Measurements from ENCODE around the gene LNX2. TPM values are rescaled to one million over a fixed set of nuclear protein-coding genes. Genes with fewer than 3 reads are reported as not detected.

LNX2 gene
- total and polyA plus RNA-seq, 2 of the 4 experiments (the other 2 are of a cell fraction): 3.1 to 7.2 TPM

GRCh38 chr13:27533155-27533643, 87.1 kb downstream of the LNX2 start:
- no peak overlapping the region for H3K23ac ChIP-seq (ENCODE audit: low read depth, low read length)
- WGBS, 2 experiments (ENCODE audit: extremely low coverage in 2 of 2, insufficient read length in 1 of 2): 9% methylated on average over 13 of the region's 19 CpGs; no CpG with 5 or more reads in 1 of the 2 experiments
- peak; percentile 100 for ATAC-seq (ENCODE audit: low read depth)
- H2BK20ac ChIP-seq (ENCODE audit: low read depth, low read length): no peak overlapping the region
- no peak overlapping the region for H3K4me3 ChIP-seq (ENCODE audit: insufficient read depth, low read depth, low read length)
- no peaks in the 10 kb centered on the region for H3K79me1 ChIP-seq (ENCODE audit: low read depth in 1 of 2, low read length in 2 of 2)
- H4K20me1 ChIP-seq (ENCODE audit: insufficient read depth, low read length): no peaks in the 10 kb centered on the region
- H3K4ac ChIP-seq (ENCODE audit: low read depth, low read length): no peak overlapping the region
- H3K4me2 ChIP-seq (ENCODE audit: low read depth, low read length): peak overlapping the region; percentile 65
- H3K56ac ChIP-seq (ENCODE audit: extremely low read depth, insufficient read depth, low read length): no peak overlapping the region
- peak overlapping the region; percentile 92 for H2AFZ ChIP-seq (replicated peaks; ENCODE audit: low read length, poor library complexity)
- H3K14ac ChIP-seq (replicated peaks; ENCODE audit: low read depth, low read length): no peak overlapping the region
- H2AK9ac ChIP-seq (replicated peaks; ENCODE audit: low read depth, low read length, poor library complexity): no peak overlapping the region
- intact Hi-C loops (cut with micrococcal nuclease) (loop anchor here (1.0 to 10.0 kb wide), 6 partner anchors 87 to 449 kb away; partner anchors contain the start of genes GSX1 and LNX2), in situ Hi-C loops (cut with MboI; ENCODE audit: low sequenced_read_pairs) (loop anchor here (25.0 kb wide), 1 partner anchor 454 kb away; the partner anchor contains the start of gene URAD), dilution Hi-C loops (cut with HindIII; ENCODE audit: low sequenced_read_pairs, unreplicated experiment) (no loop called here)
- H3K36me3 ChIP-seq (ENCODE audit: control insufficient read depth, insufficient read depth, low read length): no peaks in the 10 kb centered on the region
- no peaks in the 10 kb centered on the region for H3K4me1 ChIP-seq (ENCODE audit: control insufficient read depth, insufficient read depth, low read length)
- H3K27me3 ChIP-seq (ENCODE audit: control insufficient read depth, insufficient read depth, low read length): peaks cover 4% of the 10 kb centered on the region
- peaks cover 3% of the 10 kb centered on the region; the same call in 1 of the 2 replicates for H3K9me3 ChIP-seq (ENCODE audit: control insufficient read depth, insufficient read depth, low read length)
- no peak overlapping the region for H2AK5ac ChIP-seq (ENCODE audit: low read depth, low read length)
- H3K9ac ChIP-seq (ENCODE audit: low read depth, low read length): no peak overlapping the region
- no peak overlapping the region for H4K91ac ChIP-seq (ENCODE audit: insufficient read depth, low read depth, low read length)
- TF ChIP-seq POLR2A (IDR thresholded peaks at IDR 0.05; ENCODE audit: low read depth, low read length): 0 out of 2 replicates have a peak, but pooled peaks have one; percentile 32
- no peak for TF ChIP-seq BHLHE40 (IDR thresholded peaks at IDR 0.05; ENCODE audit: low read depth, low read length)
- no peak for TF ChIP-seq MAZ (IDR thresholded peaks at IDR 0.05; ENCODE audit: borderline replicate concordance, low read depth, low read length)
- TF ChIP-seq FOS (IDR thresholded peaks at IDR 0.05; ENCODE audit: low read depth, low read length): no peak
- TF ChIP-seq MXI1 (IDR thresholded peaks at IDR 0.05; ENCODE audit: borderline replicate concordance, low read depth, low read length): no peak
- TF ChIP-seq CEBPB (IDR thresholded peaks at IDR 0.05; ENCODE audit: low read depth, low read length): no peak
- no peak for TF ChIP-seq CHD1 (IDR thresholded peaks at IDR 0.05; ENCODE audit: low read depth, low read length)
- TF ChIP-seq, protein P1, sequence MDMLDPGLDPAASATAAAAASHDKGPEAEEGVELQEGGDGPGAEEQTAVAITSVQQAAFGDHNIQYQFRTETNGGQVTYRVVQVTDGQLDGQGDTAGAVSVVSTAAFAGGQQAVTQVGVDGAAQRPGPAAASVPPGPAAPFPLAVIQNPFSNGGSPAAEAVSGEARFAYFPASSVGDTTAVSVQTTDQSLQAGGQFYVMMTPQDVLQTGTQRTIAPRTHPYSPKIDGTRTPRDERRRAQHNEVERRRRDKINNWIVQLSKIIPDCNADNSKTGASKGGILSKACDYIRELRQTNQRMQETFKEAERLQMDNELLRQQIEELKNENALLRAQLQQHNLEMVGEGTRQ (IDR thresholded peaks at IDR 0.05; ENCODE audit: low read depth, low read length): no peak
- TF ChIP-seq SMC3 (IDR thresholded peaks at IDR 0.05; ENCODE audit: low read depth, low read length): peak; percentile 95
- no peak for TF ChIP-seq NFE2L2 (IDR thresholded peaks at IDR 0.05; ENCODE audit: low read depth, low read length)
- TF ChIP-seq CTCF (conservative IDR thresholded peaks at IDR 0.05; ENCODE audit: low read depth, low read length): peak; percentile 94
- no peak for TF ChIP-seq MAFK (IDR thresholded peaks at IDR 0.05; ENCODE audit: low read depth, low read length)
- TF ChIP-seq RCOR1 (IDR thresholded peaks at IDR 0.05; ENCODE audit: insufficient replicate concordance, low read length): no peak
- peak; percentile 84 for TF ChIP-seq RAD21 (IDR thresholded peaks at IDR 0.05; ENCODE audit: low read length)
- no peak for TF ChIP-seq RFX5 (IDR thresholded peaks at IDR 0.05; ENCODE audit: low read depth, low read length)
- TF ChIP-seq ELK1 (IDR thresholded peaks at IDR 0.05; ENCODE audit: borderline replicate concordance, low read depth, low read length): no peak
- no peak overlapping the region for H2BK5ac ChIP-seq (ENCODE audit: low read depth, low read length, poor library complexity, severe bottlenecking)
- CTCF ChIA-PET: interaction anchor here (0.5 to 4.4 kb wide), 21 partner anchors 8 to 454 kb away, joined by 3 to 33 read pairs (median 4); partner anchors contain the start of gene LNX2
- no peak overlapping the region for H3K27ac ChIP-seq (ENCODE audit: insufficient read depth, low read length)
- H2BK120ac ChIP-seq (ENCODE audit: low read depth, low read length): no peak overlapping the region
- peak; percentile 59 for DNase-seq
- peaks cover 3% of the 10 kb centered on the region; the same call in 1 of the 2 replicates for H3K9me1 ChIP-seq (ENCODE audit: insufficient read depth, low read length)
- no peak overlapping the region for H2BK15ac ChIP-seq (ENCODE audit: low read depth, low read length)
- POLR2A ChIA-PET (ENCODE audit: unreplicated experiment): interaction anchor here (0.6 kb wide), 1 partner anchor 241 kb away, joined by 3 read pairs; no protein-coding TSS in a partner anchor
- BruUV-seq (replicated peaks): no TSS peak
- H3K18ac ChIP-seq (ENCODE audit: low read depth, low read length): no peak overlapping the region
- H4K8ac ChIP-seq (ENCODE audit: low read depth in 2 of 2, low read length in 2 of 2): no peak overlapping the region
- no peak overlapping the region for H4K5ac ChIP-seq (ENCODE audit: low read depth, low read length)
